ENCODE data around the gene STOML1. TPM values are rescaled to one million over a fixed set of nuclear protein-coding genes. Genes with fewer than 3 reads are reported as not detected.

Gene STOML1
- total RNA-seq, 1 donor from 2014 or later: 8.6 TPM

- no peak for DNase-seq (ENCODE audit: low spot score)
- H3K36me3 Mint-ChIP-seq (ENCODE audit: low read depth): no peaks in the 10 kb centered on the region
- no peaks in the 10 kb centered on the region for H3K9me3 Mint-ChIP-seq
- H3K27me3 Mint-ChIP-seq (ENCODE audit: low read depth): no peaks in the 10 kb centered on the region
- no peak overlapping the region for H3K4me3 Mint-ChIP-seq (ENCODE audit: low read depth)
- H3K27ac Mint-ChIP-seq: no peak overlapping the region
- peaks cover 3% of the 10 kb centered on the region for H3K4me1 Mint-ChIP-seq (ENCODE audit: low read depth)
- intact Hi-C loops (cut with micrococcal nuclease): loop anchor here (1.0 kb wide), 1 partner anchor 13 kb away; no protein-coding TSS in a partner anchor
These were observed 40.5 kb downstream of the STOML1 start for GRCh38 chr15:73951601-73952000.

DNA sequence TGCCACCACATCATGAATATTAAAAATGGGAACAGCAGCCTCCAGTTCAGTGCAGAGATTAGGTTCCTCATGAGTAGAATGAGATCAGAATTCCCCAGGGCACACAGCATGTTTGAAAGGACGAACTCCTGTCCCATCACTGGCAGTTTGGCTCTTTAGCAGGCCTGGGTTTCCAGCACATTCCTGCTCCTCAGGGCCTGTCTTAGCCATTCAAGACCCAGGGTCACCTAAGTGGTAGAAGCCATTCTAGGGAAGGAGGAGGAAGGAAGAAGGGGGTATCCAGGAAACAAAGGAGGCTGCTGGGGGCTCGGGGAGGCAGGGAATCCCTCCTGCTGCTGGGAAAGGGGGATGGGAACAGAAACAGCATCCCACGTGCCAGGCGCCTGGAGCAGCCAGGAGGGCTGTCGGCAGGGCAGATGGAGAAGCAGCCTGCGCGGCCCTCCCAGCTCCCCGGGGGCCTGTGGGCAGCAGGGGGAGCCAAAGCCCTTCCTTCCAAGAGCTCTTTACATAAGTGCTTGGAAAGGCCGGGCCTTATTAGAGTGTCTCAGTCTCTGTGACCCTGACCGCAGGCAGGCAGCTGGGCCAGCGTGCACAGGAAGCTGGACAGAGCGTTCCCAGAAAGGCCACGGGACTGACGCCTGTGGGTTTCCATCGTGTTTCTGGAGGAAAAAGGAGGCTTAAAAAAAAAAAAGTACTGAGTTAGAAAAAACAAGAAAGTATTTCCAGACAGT, 41.1 kb downstream of the STOML1 start:
- H3K4me3 Mint-ChIP-seq (ENCODE audit: low read depth): no peak overlapping the region
- H3K27ac Mint-ChIP-seq: peak overlapping the region; percentile 71
- no peaks in the 10 kb centered on the region for H3K36me3 Mint-ChIP-seq (ENCODE audit: low read depth)
- DNase-seq (ENCODE audit: low spot score): peak; percentile 49
- H3K4me1 Mint-ChIP-seq (ENCODE audit: low read depth): peaks cover 3% of the 10 kb centered on the region
- no peaks in the 10 kb centered on the region for H3K27me3 Mint-ChIP-seq (ENCODE audit: low read depth)
- intact Hi-C loops (cut with micrococcal nuclease): loop anchor here (1.0 kb wide), 1 partner anchor 13 kb away; no protein-coding TSS in a partner anchor
- no peaks in the 10 kb centered on the region for H3K9me3 Mint-ChIP-seq

DNA sequence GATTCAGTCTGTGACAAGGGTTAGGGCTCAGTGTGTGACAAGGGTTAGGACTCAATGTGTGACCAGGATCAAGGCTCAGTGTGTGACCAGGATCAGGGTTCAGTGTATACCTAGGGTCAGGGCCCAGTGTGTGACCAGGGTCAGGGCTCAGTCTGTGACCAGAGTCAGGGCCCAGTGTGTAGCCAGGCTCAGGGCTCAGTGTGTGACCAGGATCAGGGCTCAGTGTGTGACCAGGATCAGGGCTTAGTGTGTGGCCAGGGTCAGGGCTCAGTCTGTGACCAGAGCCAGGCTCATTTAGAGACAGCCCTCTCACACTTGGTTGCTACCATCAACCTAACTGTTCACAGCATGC, 41.6 kb downstream of the STOML1 start:
- H3K27ac Mint-ChIP-seq: no peak overlapping the region
- H3K4me1 Mint-ChIP-seq (ENCODE audit: low read depth): peaks cover 3% of the 10 kb centered on the region
- intact Hi-C loops (cut with micrococcal nuclease): no loop called here
- H3K36me3 Mint-ChIP-seq (ENCODE audit: low read depth): no peaks in the 10 kb centered on the region
- H3K9me3 Mint-ChIP-seq: no peaks in the 10 kb centered on the region
- no peak for DNase-seq (ENCODE audit: low spot score)
- no peaks in the 10 kb centered on the region for H3K27me3 Mint-ChIP-seq (ENCODE audit: low read depth)
- H3K4me3 Mint-ChIP-seq (ENCODE audit: low read depth): no peak overlapping the region

- intact Hi-C loops (cut with micrococcal nuclease): no loop called here
- H3K36me3 Mint-ChIP-seq (ENCODE audit: low read depth): no peaks in the 10 kb centered on the region
These were observed 42.6 kb downstream of the STOML1 start for GRCh38 chr15:73949496-73949895.

DNA sequence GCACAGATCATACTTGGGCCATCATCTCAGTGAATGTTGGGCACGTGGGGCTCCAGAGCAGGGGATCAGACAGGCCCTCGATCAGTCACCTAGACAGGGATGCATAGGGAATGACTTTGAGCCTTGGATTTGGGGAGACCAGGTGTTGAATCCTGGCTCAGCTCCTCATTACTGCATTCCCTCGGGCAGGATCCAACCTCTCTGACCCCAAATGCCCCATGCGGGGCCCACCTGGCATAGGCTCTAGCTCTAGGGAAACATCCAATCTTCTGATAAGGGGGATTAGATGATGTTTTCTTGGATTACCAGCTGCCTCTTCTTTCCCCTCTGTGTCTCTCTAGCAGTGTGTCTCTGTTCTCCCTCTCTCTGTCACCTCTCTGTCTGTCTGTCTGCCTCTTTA, 43.1 kb downstream of the STOML1 start:
- H3K27me3 Mint-ChIP-seq (ENCODE audit: low read depth): no peaks in the 10 kb centered on the region
- H3K4me3 Mint-ChIP-seq (ENCODE audit: low read depth): no peak overlapping the region
- H3K9me3 Mint-ChIP-seq: no peaks in the 10 kb centered on the region
- no peak overlapping the region for H3K27ac Mint-ChIP-seq
- peaks cover 3% of the 10 kb centered on the region for H3K4me1 Mint-ChIP-seq (ENCODE audit: low read depth)
- intact Hi-C loops (cut with micrococcal nuclease): no loop called here
- no peak for DNase-seq (ENCODE audit: low spot score)
- H3K36me3 Mint-ChIP-seq (ENCODE audit: low read depth): no peaks in the 10 kb centered on the region

More at GRCh38 chr15:73949496-73949895, 42.6 kb downstream of the STOML1 start:
- Mint-ChIP-seq H3K4me3 (ENCODE audit: low read depth) (no peak overlapping the region), H3K27ac (no peak overlapping the region), H3K9me3 (no peaks in the 10 kb centered on the region), H3K4me1 (ENCODE audit: low read depth) (peaks cover 3% of the 10 kb centered on the region), H3K27me3 (ENCODE audit: low read depth) (no peaks in the 10 kb centered on the region)
- no peak for DNase-seq (ENCODE audit: low spot score)

DNA sequence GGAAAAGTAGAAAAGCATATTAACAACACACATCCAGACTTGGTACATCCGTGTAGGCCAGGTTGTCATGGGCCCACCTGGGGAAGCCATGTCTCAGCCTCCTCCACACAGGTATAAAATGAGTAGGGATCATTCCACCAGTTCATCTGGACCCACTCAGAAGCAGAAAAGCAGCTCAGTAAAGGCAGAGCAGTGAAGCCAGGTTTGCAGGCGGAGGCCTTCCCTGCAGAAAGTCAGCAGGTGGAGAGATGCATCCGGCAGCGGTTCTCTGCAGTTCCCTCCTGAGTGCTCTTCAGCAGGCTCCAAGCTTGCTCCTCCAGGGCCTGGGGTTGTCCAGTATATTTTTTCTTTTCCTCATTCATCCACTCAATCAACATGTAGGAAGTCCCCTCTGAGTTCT, 43.7 kb downstream of the STOML1 start:
- DNase-seq (ENCODE audit: low spot score): no peak
- H3K36me3 Mint-ChIP-seq (ENCODE audit: low read depth): no peaks in the 10 kb centered on the region
- no peak overlapping the region for H3K4me3 Mint-ChIP-seq (ENCODE audit: low read depth)
- H3K27me3 Mint-ChIP-seq (ENCODE audit: low read depth): no peaks in the 10 kb centered on the region
- H3K9me3 Mint-ChIP-seq: no peaks in the 10 kb centered on the region
- intact Hi-C loops (cut with micrococcal nuclease): no loop called here
- H3K27ac Mint-ChIP-seq: no peak overlapping the region
- peaks cover 3% of the 10 kb centered on the region for H3K4me1 Mint-ChIP-seq (ENCODE audit: low read depth)

DNA sequence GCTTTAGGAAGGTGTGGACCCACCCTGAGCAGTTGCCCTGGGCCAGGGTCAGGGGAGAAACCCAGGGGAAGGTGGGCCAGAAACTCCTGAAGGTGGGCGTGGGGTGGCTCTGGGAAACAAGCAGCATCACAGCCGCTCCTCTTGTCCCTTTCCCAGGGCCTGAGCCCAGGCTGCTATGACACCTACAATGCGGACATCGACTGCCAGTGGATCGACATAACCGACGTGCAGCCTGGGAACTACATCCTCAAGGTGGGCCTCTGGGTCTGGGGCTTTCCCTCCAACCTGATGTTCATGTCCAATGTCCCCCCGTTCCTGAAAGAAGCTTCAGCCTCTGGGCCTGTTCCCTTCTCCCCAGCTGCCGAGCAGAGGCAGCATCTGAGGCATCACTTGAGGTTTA, 44.4 kb downstream of the STOML1 start:
- H3K27ac Mint-ChIP-seq: no peak overlapping the region
- intact Hi-C loops (cut with micrococcal nuclease): no loop called here
- H3K36me3 Mint-ChIP-seq (ENCODE audit: low read depth): no peaks in the 10 kb centered on the region
- no peak for DNase-seq (ENCODE audit: low spot score)
- no peaks in the 10 kb centered on the region for H3K9me3 Mint-ChIP-seq
- no peak overlapping the region for H3K4me3 Mint-ChIP-seq (ENCODE audit: low read depth)
- H3K27me3 Mint-ChIP-seq (ENCODE audit: low read depth): no peaks in the 10 kb centered on the region
- H3K4me1 Mint-ChIP-seq (ENCODE audit: low read depth): peaks cover 3% of the 10 kb centered on the region

DNA sequence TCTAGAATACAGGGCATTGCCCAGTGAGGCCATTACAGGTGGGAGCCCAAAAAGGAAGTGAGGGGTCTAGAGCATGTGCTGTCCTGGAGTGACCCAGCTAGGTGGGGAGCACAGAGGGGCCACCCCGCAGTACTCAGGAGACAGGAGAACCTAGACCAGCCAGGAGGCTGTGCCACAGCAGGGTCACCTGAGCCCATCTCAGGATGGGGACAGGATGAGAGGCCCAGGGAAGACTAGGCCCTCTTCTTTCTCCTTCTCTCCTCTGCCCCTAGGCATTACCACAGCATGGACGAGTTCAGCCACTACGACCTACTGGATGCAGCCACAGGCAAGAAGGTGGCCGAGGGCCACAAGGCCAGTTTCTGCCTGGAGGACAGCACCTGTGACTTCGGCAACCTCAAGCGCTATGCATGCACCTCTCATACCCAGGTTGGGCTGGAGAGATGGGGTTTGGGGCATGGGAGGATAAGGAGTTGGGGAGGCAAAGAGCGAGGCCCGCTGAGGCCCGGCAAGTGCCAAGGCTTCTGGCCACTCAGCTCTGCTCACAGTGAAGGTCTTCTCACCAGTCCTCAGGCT, 45.2 kb downstream of the STOML1 start:
- no peaks in the 10 kb centered on the region for H3K9me3 Mint-ChIP-seq
- intact Hi-C loops (cut with micrococcal nuclease): no loop called here
- no peak for DNase-seq (ENCODE audit: low spot score)
- H3K36me3 Mint-ChIP-seq (ENCODE audit: low read depth): no peaks in the 10 kb centered on the region
- H3K27ac Mint-ChIP-seq: no peak overlapping the region
- H3K4me3 Mint-ChIP-seq (ENCODE audit: low read depth): no peak overlapping the region
- H3K4me1 Mint-ChIP-seq (ENCODE audit: low read depth): peaks cover 8% of the 10 kb centered on the region
- no peaks in the 10 kb centered on the region for H3K27me3 Mint-ChIP-seq (ENCODE audit: low read depth)

DNA sequence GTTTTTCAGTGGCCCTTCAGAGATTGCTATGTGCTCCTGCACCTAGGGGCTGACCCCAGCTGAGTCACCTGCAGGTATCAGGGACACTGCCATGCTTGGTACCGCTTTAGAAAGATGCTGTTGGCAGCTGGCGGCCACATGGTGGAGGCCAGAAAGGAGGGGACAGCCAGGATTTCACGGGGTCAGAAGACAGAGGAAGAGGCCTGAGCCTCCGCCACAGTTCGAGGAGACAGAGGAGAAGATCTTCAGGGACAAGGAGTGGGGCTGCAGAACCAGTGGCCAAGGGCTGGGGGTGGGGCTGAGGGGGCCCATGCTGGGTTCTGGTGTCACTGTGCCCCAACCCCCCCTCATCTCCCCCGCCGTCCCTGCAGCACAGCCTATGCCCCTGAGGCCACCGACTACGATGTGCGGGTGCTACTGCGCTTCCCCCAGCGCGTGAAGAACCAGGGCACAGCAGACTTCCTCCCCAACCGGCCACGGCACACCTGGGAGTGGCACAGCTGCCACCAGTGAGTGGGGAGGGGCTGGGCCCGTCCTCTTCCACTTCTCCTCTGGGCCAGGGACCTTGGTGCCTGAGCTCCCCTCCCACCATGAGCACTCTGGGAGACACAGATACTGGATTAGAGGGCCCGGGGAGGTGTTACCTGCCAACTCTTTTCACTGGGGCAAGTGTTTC, 45.9 kb downstream of the STOML1 start:
- H3K27ac Mint-ChIP-seq: no peak overlapping the region
- no peaks in the 10 kb centered on the region for H3K9me3 Mint-ChIP-seq
- intact Hi-C loops (cut with micrococcal nuclease): no loop called here
- DNase-seq (ENCODE audit: low spot score): no peak
- H3K4me3 Mint-ChIP-seq (ENCODE audit: low read depth): no peak overlapping the region
- no peaks in the 10 kb centered on the region for H3K27me3 Mint-ChIP-seq (ENCODE audit: low read depth)
- H3K36me3 Mint-ChIP-seq (ENCODE audit: low read depth): no peaks in the 10 kb centered on the region
- H3K4me1 Mint-ChIP-seq (ENCODE audit: low read depth): peaks cover 7% of the 10 kb centered on the region

- intact Hi-C loops (cut with micrococcal nuclease): no loop called here
These were observed 47.0 kb downstream of the STOML1 start for GRCh38 chr15:73945130-73945508.

DNA sequence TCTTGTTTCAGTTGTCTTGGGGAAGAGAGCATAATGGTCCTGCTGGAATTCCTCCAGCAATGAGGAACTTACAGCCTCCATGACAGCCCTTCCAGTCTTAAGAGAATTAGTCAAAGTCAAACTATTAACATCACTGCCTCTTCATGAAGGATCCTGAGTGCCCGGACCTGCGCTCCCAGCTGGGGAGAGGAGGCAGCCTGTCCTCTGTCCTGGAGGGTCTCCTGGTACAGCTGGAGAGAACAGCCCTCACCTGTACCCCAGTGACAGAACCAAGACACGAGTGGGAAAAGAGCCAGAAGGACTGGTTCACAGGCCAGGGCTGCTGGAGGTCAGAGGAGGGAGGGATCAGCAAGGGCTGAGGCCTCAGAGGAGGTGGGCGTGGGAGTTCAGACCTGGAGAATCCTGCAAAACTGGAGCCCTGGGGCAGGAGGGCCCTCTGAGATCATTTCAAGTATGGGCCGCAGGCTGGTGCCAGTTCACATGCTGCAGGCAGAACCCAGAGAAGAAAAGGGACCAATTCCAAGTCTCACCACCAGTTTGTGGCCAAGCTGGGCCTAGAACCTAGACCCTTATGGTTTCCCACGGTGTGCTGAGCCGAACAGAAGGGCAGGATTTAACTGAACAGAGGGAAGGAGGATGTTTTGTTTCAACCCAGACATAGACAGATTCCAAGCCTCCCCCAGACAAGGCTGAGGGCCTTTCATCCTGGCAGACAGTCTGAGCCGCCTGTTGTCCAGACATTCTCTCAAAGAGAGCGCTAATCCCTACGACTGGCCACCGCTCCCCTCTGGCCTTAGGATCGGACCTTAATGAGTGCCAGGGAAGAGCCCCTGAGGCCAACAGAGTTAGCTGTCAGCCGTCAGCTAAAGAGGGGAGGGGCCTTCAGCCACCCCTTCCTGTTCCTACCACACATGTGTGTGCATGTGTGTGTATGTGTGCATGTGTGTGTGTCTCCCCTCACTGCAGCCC, 47.6 kb downstream of the STOML1 start:
- H3K27ac Mint-ChIP-seq: no peak overlapping the region
- no peak overlapping the region for H3K4me3 Mint-ChIP-seq (ENCODE audit: low read depth)
- intact Hi-C loops (cut with micrococcal nuclease): no loop called here
- H3K27me3 Mint-ChIP-seq (ENCODE audit: low read depth): no peaks in the 10 kb centered on the region
- no peaks in the 10 kb centered on the region for H3K36me3 Mint-ChIP-seq (ENCODE audit: low read depth)
- no peaks in the 10 kb centered on the region for H3K9me3 Mint-ChIP-seq
- H3K4me1 Mint-ChIP-seq (ENCODE audit: low read depth): peaks cover 7% of the 10 kb centered on the region
- DNase-seq (ENCODE audit: low spot score): no peak

More at GRCh38 chr15:73945130-73945508, 47.0 kb downstream of the STOML1 start:
- H3K27ac Mint-ChIP-seq: no peak overlapping the region
- no peak for DNase-seq (ENCODE audit: low spot score)
- H3K36me3 Mint-ChIP-seq (ENCODE audit: low read depth): no peaks in the 10 kb centered on the region
- no peaks in the 10 kb centered on the region for H3K27me3 Mint-ChIP-seq (ENCODE audit: low read depth)
- H3K4me1 Mint-ChIP-seq (ENCODE audit: low read depth): peaks cover 7% of the 10 kb centered on the region
- no peaks in the 10 kb centered on the region for H3K9me3 Mint-ChIP-seq
- H3K4me3 Mint-ChIP-seq (ENCODE audit: low read depth): no peak overlapping the region

- no peak overlapping the region for H3K4me3 Mint-ChIP-seq (ENCODE audit: low read depth)
These were observed 49.3 kb downstream of the STOML1 start for GRCh38 chr15:73942751-73943270.

More at GRCh38 chr15:73942751-73943270, 49.3 kb downstream of the STOML1 start:
- peaks cover 7% of the 10 kb centered on the region for H3K4me1 Mint-ChIP-seq (ENCODE audit: low read depth)
- no peaks in the 10 kb centered on the region for H3K9me3 Mint-ChIP-seq
- H3K27me3 Mint-ChIP-seq (ENCODE audit: low read depth): no peaks in the 10 kb centered on the region
- intact Hi-C loops (cut with micrococcal nuclease): no loop called here
- DNase-seq (ENCODE audit: low spot score): no peak
- H3K27ac Mint-ChIP-seq: no peak overlapping the region
- no peaks in the 10 kb centered on the region for H3K36me3 Mint-ChIP-seq (ENCODE audit: low read depth)

Measured in activated T-helper 2 cell treated with anti-CD3 and anti-CD28 coated beads, Interferon-gamma antibody, Interleukin-2, Interleukin-4, amounts not matched to agents 10 μg/mL and 5 μg/mL and 100 μg/mL, durations not matched to agents 14 hours and 24 hours and 36 hours (primary cell).